Measurements from ENCODE around the gene GALNT15.

The GALNT15 gene

DNA sequence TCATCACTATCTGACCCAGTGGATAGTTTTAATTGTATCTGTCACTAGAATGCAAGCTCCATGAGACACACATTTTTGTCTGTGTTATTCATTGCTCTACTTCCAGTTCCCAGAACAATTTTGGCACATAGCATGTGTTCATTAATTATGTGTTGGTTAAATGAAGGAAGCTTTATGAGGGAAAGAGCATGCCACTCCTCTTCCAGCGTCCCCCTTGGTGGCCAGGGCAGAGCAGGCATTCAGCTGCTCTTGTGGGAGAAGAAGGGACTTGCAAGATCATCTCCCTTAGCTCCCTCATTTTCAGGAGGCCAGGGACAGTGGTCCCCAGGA lies 489 bp upstream of the GALNT15 start:
- DNase-seq (ENCODE audit: insufficient read length, low spot score) (no peak), FAIRE-seq (no peak)
- TF ChIP-seq, protein P1, sequence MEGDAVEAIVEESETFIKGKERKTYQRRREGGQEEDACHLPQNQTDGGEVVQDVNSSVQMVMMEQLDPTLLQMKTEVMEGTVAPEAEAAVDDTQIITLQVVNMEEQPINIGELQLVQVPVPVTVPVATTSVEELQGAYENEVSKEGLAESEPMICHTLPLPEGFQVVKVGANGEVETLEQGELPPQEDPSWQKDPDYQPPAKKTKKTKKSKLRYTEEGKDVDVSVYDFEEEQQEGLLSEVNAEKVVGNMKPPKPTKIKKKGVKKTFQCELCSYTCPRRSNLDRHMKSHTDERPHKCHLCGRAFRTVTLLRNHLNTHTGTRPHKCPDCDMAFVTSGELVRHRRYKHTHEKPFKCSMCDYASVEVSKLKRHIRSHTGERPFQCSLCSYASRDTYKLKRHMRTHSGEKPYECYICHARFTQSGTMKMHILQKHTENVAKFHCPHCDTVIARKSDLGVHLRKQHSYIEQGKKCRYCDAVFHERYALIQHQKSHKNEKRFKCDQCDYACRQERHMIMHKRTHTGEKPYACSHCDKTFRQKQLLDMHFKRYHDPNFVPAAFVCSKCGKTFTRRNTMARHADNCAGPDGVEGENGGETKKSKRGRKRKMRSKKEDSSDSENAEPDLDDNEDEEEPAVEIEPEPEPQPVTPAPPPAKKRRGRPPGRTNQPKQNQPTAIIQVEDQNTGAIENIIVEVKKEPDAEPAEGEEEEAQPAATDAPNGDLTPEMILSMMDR (IDR thresholded peaks at IDR 0.05; ENCODE audit: insufficient read depth, missing control alignments) = no peak

DNA sequence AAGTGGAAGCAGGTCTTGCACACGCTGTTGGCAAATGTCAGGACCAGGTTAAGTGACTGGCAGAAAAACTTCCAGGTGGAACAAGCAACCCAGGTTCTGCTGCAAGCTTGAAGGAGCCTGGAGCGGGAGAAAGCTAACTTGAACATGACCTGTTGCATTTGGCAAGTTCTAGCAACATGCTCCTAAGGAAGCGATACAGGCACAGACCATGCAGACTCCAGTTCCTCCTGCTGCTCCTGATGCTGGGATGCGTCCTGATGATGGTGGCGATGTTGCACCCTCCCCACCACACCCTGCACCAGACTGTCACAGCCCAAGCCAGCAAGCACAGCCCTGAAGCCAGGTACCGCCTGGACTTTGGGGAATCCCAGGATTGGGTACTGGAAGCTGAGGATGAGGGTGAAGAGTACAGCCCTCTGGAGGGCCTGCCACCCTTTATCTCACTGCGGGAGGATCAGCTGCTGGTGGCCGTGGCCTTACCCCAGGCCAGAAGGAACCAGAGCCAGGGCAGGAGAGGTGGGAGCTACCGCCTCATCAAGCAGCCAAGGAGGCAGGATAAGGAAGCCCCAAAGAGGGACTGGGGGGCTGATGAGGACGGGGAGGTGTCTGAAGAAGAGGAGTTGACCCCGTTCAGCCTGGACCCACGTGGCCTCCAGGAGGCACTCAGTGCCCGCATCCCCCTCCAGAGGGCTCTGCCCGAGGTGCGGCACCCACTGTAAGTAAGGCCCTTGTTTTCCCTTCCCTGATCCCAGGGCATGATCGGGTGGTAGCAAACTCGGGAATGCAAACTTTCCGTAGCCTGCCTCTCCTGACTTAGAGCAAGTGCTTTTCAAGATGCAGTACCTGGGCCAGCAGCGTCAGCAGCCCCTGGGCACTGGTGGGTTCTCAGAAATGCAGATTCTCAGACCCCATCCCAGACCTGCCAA lies 759 bp downstream of the GALNT15 start:
- DNase-seq (ENCODE audit: insufficient read length, low spot score) = no peak

DNA sequence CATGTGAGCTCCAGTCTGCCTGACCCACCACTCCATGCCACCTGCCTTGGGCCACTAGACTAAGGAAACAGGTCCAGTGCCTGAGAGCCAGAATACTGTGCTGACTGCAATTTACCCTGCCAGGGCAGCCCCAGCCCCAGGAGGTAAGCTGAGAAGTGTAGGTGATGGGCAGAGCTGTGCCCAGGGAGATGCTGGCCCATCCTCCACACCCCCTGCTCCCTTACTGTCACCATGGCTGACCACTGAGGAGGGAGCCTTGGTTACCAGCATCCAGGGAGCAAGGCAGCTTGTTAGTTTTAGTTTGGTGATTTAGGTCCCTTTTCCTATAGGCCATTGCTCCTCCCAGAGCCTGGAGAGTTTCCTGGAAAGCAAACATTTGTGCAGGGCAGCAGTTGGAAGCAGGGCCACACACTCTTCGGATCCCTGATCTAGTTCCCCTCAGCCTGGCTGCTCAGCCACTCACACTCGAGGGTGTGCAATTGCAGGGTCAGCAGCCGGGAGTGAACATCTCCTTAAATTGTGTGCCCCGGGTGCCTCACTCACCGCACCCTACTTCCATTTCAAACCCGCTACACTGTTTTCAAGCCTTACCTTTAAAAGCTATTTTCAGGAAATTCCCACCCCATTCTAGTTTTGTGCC lies 2.0 kb downstream of the GALNT15 start:
- TF ChIP-seq, protein P1 (IDR thresholded peaks at IDR 0.05; ENCODE audit: insufficient read depth, missing control alignments) = no peak
- no peak for FAIRE-seq
- no peak for DNase-seq (ENCODE audit: insufficient read length, low spot score)

More for the DNA sequence above, 759 bp downstream of the GALNT15 start:
- no peak for FAIRE-seq
- TF ChIP-seq, protein P1 (IDR thresholded peaks at IDR 0.05; ENCODE audit: insufficient read depth, missing control alignments) = no peak

DNA sequence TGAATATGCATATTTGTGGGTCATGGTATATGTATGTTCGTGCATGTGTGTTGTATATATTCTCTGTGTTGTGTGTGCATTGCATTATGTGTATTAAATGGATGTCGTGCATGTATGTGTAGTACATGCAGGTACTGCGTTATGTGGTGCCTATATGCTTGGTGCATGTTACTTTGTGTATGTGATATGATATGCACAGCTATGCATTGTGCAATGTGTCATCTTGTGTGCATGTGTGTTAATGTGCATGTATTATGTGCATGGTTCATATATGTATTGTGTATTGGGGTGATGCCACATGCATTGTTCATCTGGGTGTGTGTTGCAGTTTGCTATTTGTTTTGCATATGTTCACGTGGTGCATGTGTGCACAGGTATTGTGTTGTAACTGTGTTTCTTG lies 2.9 kb downstream of the GALNT15 start:
- TF ChIP-seq, protein P1 (IDR thresholded peaks at IDR 0.05; ENCODE audit: insufficient read depth, missing control alignments) = no peak
- FAIRE-seq (no peak), DNase-seq (ENCODE audit: insufficient read length, low spot score) (no peak)

DNA sequence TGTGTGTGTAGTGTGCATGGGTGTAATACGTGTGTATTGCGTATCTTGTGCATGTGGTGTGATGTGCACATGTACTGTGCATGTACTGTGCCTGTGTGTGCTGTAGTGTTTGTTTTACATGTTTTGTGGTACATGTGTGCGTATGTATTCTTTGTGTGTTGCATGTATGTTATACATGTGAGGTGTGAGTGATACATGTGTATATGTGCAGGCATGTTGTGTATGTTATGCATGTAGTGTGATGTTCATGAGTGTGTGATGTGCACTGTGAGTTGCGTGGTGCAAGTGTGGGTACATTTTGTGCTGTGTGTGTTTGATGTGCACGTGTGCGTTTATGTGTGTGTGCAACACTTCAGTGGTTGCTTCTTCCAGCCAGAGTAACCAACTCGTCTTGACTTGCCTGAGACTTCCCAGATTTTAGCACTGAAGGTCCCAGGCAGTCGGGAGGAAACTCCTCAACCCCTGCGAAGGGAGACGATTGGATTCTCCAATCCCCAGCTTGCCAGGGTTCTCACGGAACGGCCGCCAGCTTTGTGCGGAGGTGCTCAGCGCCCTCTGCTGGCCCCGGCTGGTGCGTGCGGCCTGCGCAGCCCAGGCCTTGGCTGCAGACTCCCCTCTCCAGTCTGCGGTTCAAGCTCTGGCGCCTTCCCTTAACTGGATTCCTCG lies 3.6 kb downstream of the GALNT15 start:
- DNase-seq (ENCODE audit: insufficient read length, low spot score) (peak; percentile 75), FAIRE-seq (peak; percentile 74)
- TF ChIP-seq, protein P1 (IDR thresholded peaks at IDR 0.05; ENCODE audit: insufficient read depth, missing control alignments) = peak; percentile 96

DNA sequence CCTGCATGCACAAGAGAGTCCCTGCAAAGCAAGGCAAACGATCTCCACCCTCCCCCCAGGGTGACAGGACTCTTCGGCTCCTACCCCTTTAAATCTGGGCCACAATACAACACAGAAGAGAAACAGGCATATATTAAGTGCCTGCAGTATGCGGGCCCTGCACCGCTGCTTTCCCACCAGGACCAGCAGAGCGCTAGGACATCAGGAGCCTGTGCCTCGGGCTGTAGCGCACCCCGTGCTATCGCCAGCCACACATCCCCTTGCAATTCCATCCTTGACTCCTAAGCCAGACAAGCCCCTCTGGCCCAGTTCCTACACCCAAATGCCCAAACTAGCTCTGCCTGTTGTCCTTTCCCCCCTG lies 4.1 kb downstream of the GALNT15 start:
- TF ChIP-seq, protein P1 (IDR thresholded peaks at IDR 0.05; ENCODE audit: insufficient read depth, missing control alignments) = no peak
- no peak for FAIRE-seq
- DNase-seq (ENCODE audit: insufficient read length, low spot score) = no peak

All from D721Med (cell line).